ENCODE measurements around the gene DOK1.
A peak's percentile ranks its signal among the peaks of the same experiment; 100 is the strongest.

The DOK1 gene

GRCh38 chr2:74553892-74554819 lies at the start of gene DOK1, which contains the start of gene LOXL3:
Gene DOK1 (plus strand): TSS chr2:74554720. CDS start chr2:74554755, 35 bp downstream.
Gene LOXL3 (minus strand): TSS chr2:74553942. CDS start chr2:74552634, 1,308 bp downstream.
- peak; percentile 93 for DNase-seq

- no peak for DNase-seq
These were observed 48.9 kb upstream of the DOK1 start for GRCh38 chr2:74505448-74506246.

GRCh38 chr2:74507145-74507925 lies 47.2 kb upstream of the DOK1 start, which contains the start of gene PCGF1:
Gene PCGF1 (minus strand): TSS chr2:74507695. CDS start chr2:74507668, 27 bp downstream.
- DNase-seq = peak; percentile 100

GRCh38 chr2:74507926-74508520 lies 46.5 kb upstream of the DOK1 start:
- no peak for DNase-seq

GRCh38 chr2:74510272-74510671 lies 44.2 kb upstream of the DOK1 start:
- DNase-seq = no peak

GRCh38 chr2:74511104-74511989 lies 43.2 kb upstream of the DOK1 start:
- DNase-seq = no peak

GRCh38 chr2:74512744-74513604 lies 41.5 kb upstream of the DOK1 start:
- DNase-seq = peak; percentile 36

GRCh38 chr2:74513605-74514367 lies 40.7 kb upstream of the DOK1 start:
- DNase-seq = peak; percentile 75

- DNase-seq = peak; percentile 69
These were observed 39.9 kb upstream of the DOK1 start, which contains the start of gene TLX2 for GRCh38 chr2:74514368-74515270. Gene TLX2 (plus strand): TSS chr2:74514450. CDS start chr2:74514807, 357 bp downstream.

- peak; percentile 43 for DNase-seq
These were observed 39.1 kb upstream of the DOK1 start for GRCh38 chr2:74515271-74515980.

- DNase-seq = peak; percentile 86
These were observed 38.4 kb upstream of the DOK1 start for GRCh38 chr2:74515981-74516633.

- DNase-seq = no peak
These were observed 37.9 kb upstream of the DOK1 start for GRCh38 chr2:74516650-74517049.

GRCh38 chr2:74522516-74522915 lies 32.0 kb upstream of the DOK1 start:
- DNase-seq = no peak

GRCh38 chr2:74524005-74524404 lies 30.5 kb upstream of the DOK1 start:
- no peak for DNase-seq

GRCh38 chr2:74524955-74525716 lies 29.4 kb upstream of the DOK1 start:
- DNase-seq = no peak
